HUES64 (cell line): ENCODE results near the gene GART.
A peak's percentile ranks its signal among the peaks of the same experiment; 100 is the strongest.
"Not testable (repeated sequence)": the region's sequence is repeated elsewhere in the genome, so short reads cannot be mapped to it uniquely, and the experiment has no call there.

Experiments
- H3K27ac ChIP-seq: 2 replicates; pipeline ENCODE4 v1.7.0; 2013; ENCODE audit warnings: low read depth, low read length, inconsistent platforms
- H3K27me3 ChIP-seq: 2 replicates; pipeline ENCODE4 v1.6.1; 2013; ENCODE audit warnings: mild to moderate bottlenecking, low read length; ENCODE audit not compliant: insufficient read depth
- H3K36me3 ChIP-seq: 2 replicates; pipeline ENCODE4 v1.6.1; 2013; ENCODE audit warnings: mild to moderate bottlenecking, low read length; ENCODE audit not compliant: insufficient read depth
- H3K4me1 ChIP-seq: 2 replicates; pipeline ENCODE4 v1.6.1; 2013; ENCODE audit warnings: mild to moderate bottlenecking, low read length, moderate library complexity; ENCODE audit not compliant: insufficient read depth
- H3K4me3 ChIP-seq: 2 replicates; pipeline ENCODE4 v1.5.1; 2013; ENCODE audit warnings: mild to moderate bottlenecking, low read length, moderate library complexity
- H3K9ac ChIP-seq: 2 replicates; pipeline ENCODE4 v1.6.1; 2013; ENCODE audit warnings: mild to moderate bottlenecking, low read depth, low read length
- H3K9me3 ChIP-seq: 2 replicates; pipeline ENCODE4 v1.6.1; 2013; ENCODE audit warnings: low read depth, low read length; ENCODE audit not compliant: insufficient read depth
- WGBS: fragments of 150-250, 120-280 bp; methylation state at CpG from one replicate; pipeline ENCODE4 v1.1.7; 2013; ENCODE audit warnings: missing lambda C conversion rate; 5-methylcytosine and 5-hydroxymethylcytosine counted together

Gene GART

DNA sequence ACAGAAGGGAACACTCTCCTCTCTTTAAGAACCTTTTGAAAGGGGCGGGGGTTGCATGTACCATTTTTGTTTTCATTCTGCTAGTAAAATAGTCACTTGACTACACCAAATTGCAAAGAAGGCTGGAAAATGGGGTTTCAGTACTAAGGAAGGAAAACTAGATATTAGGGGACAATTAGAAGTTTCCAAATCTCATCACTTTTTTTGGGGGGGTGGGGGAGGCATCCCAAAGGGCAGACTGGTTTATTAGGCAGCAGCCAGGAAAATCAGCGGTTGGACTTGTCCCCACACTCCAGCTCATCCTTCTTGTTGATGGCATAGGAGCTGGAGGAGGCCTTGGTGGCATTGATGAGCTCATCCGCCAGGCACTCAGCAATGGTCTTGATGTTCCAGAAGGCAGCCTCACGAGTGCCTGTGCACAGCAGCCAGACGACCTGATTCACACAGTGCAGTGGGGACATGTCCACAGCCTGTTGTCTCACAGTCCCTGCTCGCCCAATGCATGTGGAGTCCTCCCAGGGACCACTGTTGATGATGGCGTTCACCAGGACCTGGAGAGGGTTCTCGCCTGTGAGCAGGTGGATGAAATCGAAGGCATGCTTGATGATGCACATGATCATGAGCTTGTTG, 60.5 kb downstream of the GART start:
- WGBS = 87% methylated on average over 9 of the region's 9 CpGs
- H3K27me3 ChIP-seq = peaks cover 5% of the 10 kb centered on the region; the same call in 1 of the 2 replicates

DNA sequence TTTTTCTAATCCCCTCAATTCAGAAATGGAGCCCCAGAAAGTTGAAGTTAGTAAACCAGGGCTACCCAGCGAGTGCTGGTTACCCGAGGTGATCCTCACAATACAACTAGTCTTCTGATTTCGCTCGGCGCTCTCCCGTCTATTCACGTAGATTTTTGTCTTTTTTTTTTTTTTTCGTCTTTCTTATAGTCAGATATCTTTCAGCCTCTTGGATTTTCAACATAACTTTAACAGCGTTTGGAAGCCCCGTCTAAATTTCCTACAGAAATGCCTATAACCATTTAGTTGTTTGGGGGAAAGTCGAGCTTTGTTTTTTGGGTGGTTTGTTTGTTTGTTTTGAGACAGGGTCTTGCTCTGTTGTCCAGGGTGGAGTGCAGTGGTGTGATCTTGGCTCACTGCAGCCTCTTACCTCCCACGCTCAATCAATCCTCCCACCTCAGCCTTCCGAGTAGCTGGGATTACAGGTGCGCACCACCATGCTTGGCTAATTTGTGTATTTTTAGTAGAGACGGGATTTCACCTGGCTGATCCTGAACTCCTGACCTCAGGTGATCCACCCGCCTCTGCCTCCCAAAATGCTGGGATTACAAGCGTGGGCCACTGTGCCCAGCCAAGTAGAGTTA, 61.3 kb downstream of the GART start:
- Histone ChIP-seq H3K4me1 (no peaks in the 10 kb centered on the region), H3K4me3 (peak overlapping the region; percentile 86), H3K36me3 (no peaks in the 10 kb centered on the region), H3K9me3 (no peaks in the 10 kb centered on the region), H3K27me3 (peaks cover 5% of the 10 kb centered on the region; the same call in 1 of the 2 replicates), H3K9ac (peak overlapping the region; percentile 62), H3K27ac (peak overlapping the region; percentile 81)
- 48% methylated on average over 14 of the region's 17 CpGs for WGBS

More for the DNA sequence above, 60.5 kb downstream of the GART start:
- Histone ChIP-seq H3K36me3 (no peaks in the 10 kb centered on the region), H3K9me3 (no peaks in the 10 kb centered on the region), H3K9ac (no peak overlapping the region), H3K4me1 (no peaks in the 10 kb centered on the region), H3K27ac (no peak overlapping the region), H3K4me3 (no peak overlapping the region)

DNA sequence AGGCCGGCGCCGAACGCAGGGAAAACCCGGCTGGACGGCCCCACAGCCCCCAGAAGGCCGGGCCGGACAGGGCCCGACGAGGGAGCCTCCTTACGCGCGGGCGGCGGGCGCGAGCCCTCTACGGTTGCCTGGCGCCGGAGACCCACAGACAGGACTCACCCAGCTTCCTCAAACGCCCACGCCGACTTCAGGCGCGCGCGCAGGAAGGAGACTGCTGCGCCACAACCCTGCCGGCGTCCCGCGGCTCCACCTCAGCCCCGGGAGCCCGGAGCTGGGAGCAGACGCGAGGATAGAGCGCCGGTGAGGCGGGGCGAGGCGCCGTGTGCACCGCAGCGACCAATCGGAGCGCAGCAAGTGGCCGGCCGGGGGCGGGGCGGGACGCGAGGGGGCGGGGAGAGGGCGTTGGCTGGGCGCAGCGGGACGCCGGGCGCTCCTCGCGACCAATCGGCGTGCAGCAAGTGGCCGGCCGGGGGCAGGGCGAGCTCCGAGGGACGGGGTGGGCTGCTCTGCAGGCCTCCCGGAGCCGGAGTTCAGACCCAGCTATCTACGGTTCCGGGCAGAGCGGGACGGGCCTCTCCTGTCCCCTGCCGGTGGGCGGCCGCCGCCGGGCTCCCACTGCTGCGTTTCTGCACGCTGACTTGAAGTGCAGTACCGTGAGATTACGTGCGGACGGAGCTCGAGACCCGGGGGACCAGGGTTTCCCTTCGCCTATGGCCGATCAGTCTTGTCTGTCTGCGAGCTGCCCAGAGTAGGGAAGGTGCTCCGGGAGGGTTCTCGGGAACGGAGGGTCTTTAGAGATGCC, 62.0 kb downstream of the GART start, which contains the start of gene TMEM50B:
Gene TMEM50B (minus strand): TSS at position 296 of the 802 bp plus-strand sequence. CDS start 11,089 bp downstream, outside the sequence.
- Histone ChIP-seq H3K27ac (peak within 1 kb of the TSS; percentile 81), H3K36me3 (no peaks in the 10 kb centered on the region), H3K4me3 (peak within 1 kb of the TSS; percentile 86), H3K9ac (peak within 1 kb of the TSS; percentile 70), H3K4me1 (no peaks in the 10 kb centered on the region), H3K9me3 (no peaks in the 10 kb centered on the region), H3K27me3 (peaks cover 5% of the 10 kb centered on the region; the same call in 1 of the 2 replicates)
- WGBS = under 1% methylated on average over 93 of the region's 93 CpGs

DNA sequence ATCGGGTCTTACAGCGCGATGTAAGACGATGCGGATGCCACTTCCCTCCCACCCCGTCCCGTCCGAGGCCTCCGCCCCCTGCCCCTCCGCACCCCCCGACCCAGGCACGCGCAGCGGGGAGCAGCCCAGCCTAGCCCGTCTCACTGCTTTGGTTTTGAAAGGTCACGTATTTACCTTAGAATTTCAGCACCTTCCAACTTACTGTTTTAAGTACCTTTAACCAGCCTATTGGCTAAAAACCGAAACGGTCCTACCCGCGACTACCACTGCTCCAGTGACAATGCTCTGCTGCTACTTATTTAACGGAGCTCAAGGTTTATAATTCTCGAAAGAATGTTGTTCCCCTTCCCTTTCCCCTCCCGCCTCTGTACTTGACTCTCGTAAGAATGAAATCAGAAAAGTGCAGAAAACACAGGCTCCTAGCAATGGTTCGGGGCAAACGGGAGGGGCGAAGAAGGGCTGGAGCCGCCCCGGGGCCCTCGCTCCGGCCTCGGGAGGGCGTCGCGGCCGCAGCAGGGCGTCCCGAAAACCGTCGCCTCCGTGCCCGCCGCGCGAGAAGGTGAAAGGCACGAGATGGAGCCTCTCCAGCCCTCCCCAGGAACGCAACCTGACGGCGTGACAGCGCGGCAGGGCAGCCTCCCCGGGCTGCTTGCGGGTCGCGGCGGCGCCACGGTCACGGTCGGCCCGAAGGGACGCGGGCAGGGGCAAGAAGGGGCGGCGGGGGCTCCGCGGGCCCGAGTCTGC, 62.8 kb downstream of the GART start:
- Histone ChIP-seq H3K27me3 (peaks cover 5% of the 10 kb centered on the region; the same call in 1 of the 2 replicates), H3K27ac (peak overlapping the region; percentile 56; the same call in 1 of the 2 replicates), H3K4me1 (no peaks in the 10 kb centered on the region), H3K9me3 (no peaks in the 10 kb centered on the region), H3K9ac (peak overlapping the region; percentile 70), H3K4me3 (peak overlapping the region; percentile 68), H3K36me3 (no peaks in the 10 kb centered on the region)
- under 1% methylated on average over 68 of the region's 68 CpGs for WGBS

DNA sequence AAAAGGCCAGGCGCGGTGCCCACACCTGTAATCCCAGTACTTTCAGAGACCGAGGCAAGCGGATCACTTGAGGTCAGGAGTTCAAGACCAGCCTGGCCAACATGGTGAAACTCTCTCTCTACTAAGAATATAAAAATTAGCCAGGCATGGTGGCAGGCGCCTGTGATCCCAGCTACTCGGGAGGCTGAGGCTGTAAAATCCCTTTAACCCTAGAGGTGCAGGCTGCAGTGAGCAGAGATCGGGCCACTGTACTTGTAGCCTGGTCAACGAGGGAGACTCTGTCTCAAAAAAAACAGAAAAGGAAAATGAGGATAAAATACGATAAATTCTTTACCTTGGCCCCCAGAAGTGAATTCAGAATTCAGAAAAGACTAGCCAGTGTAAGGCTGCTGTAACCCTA, 63.7 kb downstream of the GART start:
- WGBS = 78% methylated on average over 9 of the region's 9 CpGs
- Histone ChIP-seq H3K27me3 (peaks cover 5% of the 10 kb centered on the region; the same call in 1 of the 2 replicates), H3K27ac (no peak overlapping the region), H3K9me3 (no peaks in the 10 kb centered on the region), H3K36me3 (no peaks in the 10 kb centered on the region), H3K9ac (no peak overlapping the region), H3K4me3 (peak overlapping the region; percentile 68), H3K4me1 (no peaks in the 10 kb centered on the region)

DNA sequence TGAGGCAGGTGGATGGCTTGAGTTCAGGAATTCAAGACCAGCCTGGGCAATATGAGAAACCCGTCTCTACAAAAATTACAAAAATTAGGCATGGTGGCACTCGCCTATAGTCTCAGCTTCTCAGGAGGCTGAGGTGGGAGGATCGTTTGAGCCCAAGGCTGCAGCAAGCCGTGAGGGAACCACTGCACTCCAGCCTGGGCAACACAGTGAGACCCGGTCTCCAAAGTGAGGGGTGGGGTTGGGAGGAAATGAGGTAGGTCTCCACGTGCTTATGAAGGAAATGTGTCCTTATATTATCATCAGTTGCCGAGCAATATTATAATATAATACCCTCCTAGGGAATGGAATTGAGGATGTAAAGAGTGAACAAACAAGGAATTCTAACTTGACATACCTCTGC, 64.9 kb downstream of the GART start:
- no peak overlapping the region for H3K9ac ChIP-seq
- WGBS = 95% methylated on average over 5 of the region's 7 CpGs
- H3K4me3 ChIP-seq = no peak overlapping the region
- H3K9me3 ChIP-seq = no peaks in the 10 kb centered on the region
- H3K27ac ChIP-seq = no peak overlapping the region
- H3K4me1 ChIP-seq = no peaks in the 10 kb centered on the region
- H3K27me3 ChIP-seq = peaks cover 5% of the 10 kb centered on the region; the same call in 1 of the 2 replicates
- no peaks in the 10 kb centered on the region for H3K36me3 ChIP-seq

DNA sequence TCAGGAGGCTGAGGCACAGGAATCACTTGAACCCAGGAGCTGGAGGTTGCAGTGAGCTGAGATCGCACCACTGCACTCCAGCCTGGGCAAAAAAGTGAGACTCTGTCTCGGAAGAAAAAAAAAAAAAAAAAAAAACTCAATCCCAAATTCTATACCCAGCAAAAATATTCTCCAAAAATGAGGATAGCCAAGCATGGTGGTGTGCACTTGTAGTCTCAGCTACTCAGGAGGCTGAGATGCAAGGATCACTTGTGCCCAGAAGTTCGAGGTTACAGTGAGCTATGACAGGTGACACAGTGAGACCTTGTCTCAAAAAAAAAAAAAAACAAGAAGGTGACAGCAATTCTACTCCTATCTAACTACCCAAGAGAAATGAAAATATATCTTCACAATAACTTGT, 68.6 kb downstream of the GART start:
- Histone ChIP-seq H3K9me3 (no peaks in the 10 kb centered on the region), H3K27me3 (peaks cover 1% of the 10 kb centered on the region; the same call in 1 of the 2 replicates), H3K36me3 (no peaks in the 10 kb centered on the region), H3K4me1 (no peaks in the 10 kb centered on the region), H3K9ac (no peak overlapping the region), H3K27ac (no peak overlapping the region), H3K4me3 (no peak overlapping the region)
- 89% methylated on average over 2 of the region's 3 CpGs for WGBS

DNA sequence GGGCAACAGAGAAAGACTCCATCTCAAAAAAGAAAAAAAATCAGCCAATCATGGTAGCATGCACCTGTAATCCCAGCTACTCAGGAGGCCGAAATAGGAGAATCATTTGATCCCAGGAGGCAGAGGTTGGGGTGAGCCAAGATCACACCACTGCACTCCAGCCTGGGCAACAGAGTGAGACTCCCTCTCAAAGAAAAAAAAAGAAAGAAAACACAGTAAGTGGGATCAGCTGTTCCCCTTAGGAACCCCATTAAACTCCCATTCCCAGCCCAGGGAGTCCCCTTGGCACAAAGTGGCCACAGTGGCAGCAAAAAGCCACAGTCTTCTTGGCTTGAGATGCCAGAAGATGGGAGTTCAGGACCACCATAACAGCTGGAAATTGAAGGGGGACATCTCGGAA, 71.2 kb downstream of the GART start:
- Histone ChIP-seq H3K9ac (no peak overlapping the region), H3K4me3 (no peak overlapping the region), H3K4me1 (no peaks in the 10 kb centered on the region), H3K9me3 (no peaks in the 10 kb centered on the region), H3K27me3 (no peaks in the 10 kb centered on the region), H3K36me3 (0 out of 2 replicates have a peak, but pooled peaks cover 3% of the 10 kb centered on the region), H3K27ac (no peak overlapping the region)
- WGBS = 94% methylated on average over 2 of the region's 2 CpGs

DNA sequence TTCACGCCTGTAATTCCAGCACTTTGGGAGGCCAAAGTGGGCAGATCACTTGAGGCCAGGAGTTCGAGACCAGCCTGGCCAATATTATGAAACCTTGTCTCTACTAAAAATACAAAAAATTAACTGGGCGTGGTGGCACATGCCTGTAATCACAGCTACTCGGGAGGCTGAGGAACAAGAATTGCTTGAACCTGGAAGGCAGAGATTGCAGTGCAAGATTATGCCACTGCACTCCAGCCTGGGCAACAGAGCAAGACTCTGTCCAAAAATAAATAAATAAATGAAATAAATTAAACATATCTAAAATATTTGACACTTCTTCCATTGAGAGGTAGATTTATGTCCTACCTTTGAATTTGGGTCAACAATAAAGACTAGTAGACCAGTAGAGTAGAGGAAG, 72.7 kb downstream of the GART start:
- not testable (repeated sequence) for H3K27me3 ChIP-seq, H3K27ac ChIP-seq, H3K36me3 ChIP-seq, H3K4me1 ChIP-seq, H3K4me3 ChIP-seq, H3K9ac ChIP-seq, H3K9me3 ChIP-seq
- 92% methylated on average over 4 of the region's 4 CpGs for WGBS

DNA sequence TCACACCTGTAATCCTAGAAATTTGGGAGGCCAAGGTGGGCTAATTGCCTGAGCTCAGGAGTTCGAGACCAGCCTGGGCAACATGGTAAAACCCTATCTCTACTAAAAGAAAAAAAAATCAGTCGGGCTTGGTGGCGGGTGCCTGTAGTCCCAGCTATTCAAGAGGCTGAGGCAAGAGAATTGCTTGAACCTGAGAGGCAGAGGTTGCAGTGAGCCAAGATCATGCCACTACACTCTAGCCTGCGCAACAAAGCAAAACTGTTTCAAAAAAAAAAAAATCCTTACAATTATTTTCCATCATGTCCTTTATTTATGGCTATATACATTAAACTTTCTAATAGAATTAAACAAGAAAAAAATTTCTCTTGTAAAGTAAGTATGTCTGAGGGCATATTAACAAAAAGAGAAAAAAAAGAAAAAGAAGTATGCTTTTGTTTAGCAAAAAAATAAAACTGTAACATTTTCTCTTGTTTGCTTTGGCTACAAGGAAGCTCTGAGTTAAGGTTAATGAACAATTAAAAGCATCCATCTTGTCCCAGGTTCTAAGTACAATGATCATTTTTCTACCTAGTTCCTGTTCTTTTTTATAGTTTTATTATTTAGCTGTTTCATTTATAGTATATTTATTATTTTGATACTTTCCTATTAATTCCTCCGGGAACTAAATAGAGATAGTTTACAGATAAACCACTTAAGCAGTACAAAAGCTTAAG, 80.2 kb downstream of the GART start:
- H3K4me1 ChIP-seq = no peaks in the 10 kb centered on the region
- no peaks in the 10 kb centered on the region for H3K9me3 ChIP-seq
- no peaks in the 10 kb centered on the region for H3K27me3 ChIP-seq
- no peak overlapping the region for H3K9ac ChIP-seq
- H3K4me3 ChIP-seq = no peak overlapping the region
- H3K27ac ChIP-seq = no peak overlapping the region
- WGBS = 87% methylated on average over 4 of the region's 5 CpGs
- peaks cover 25% of the 10 kb centered on the region for H3K36me3 ChIP-seq
